GM21717 (cell line): ENCODE results near the gene RGS7.
"Not testable (repeated sequence)": the region's sequence is repeated elsewhere in the genome, so short reads cannot be mapped to it uniquely, and the experiment has no call there.

Source experiments
- ATAC-seq: cut with Tn5 transposase; IDR thresholded peaks from one replicate; pipeline ENCODE4 v1.9.1; 2021; ENCODE audit warnings: mild to moderate bottlenecking, moderate library complexity; ENCODE audit not compliant: unreplicated experiment

The RGS7 gene

GRCh38 chr1:241143765-241144442, 213.1 kb downstream of the RGS7 start:
- no peak for ATAC-seq

GRCh38 chr1:241142493-241142892, 214.5 kb downstream of the RGS7 start:
- no peak for ATAC-seq

GRCh38 chr1:241141646-241142045, 215.4 kb downstream of the RGS7 start:
- not testable (repeated sequence) for ATAC-seq

GRCh38 chr1:241140670-241141069, 216.3 kb downstream of the RGS7 start:
- ATAC-seq = no peak

GRCh38 chr1:241139047-241139446, 218.0 kb downstream of the RGS7 start:
- ATAC-seq = no peak

- no peak for ATAC-seq
Observed at GRCh38 chr1:241138248-241138647, 218.8 kb downstream of the RGS7 start.

GRCh38 chr1:241136389-241136788, 220.6 kb downstream of the RGS7 start:
- ATAC-seq = no peak

- no peak for ATAC-seq
Observed at GRCh38 chr1:241131636-241132194, 225.3 kb downstream of the RGS7 start.

GRCh38 chr1:241130881-241131280, 226.1 kb downstream of the RGS7 start:
- ATAC-seq = no peak

GRCh38 chr1:241129207-241129960, 227.6 kb downstream of the RGS7 start:
- no peak for ATAC-seq

GRCh38 chr1:241125286-241125685, 231.7 kb downstream of the RGS7 start:
- no peak for ATAC-seq

- ATAC-seq = no peak
Observed at GRCh38 chr1:241118049-241118448, 239.0 kb downstream of the RGS7 start.

GRCh38 chr1:241115784-241116183, 241.2 kb downstream of the RGS7 start:
- no peak for ATAC-seq

GRCh38 chr1:241114699-241115233, 242.2 kb downstream of the RGS7 start:
- no peak for ATAC-seq

GRCh38 chr1:241113557-241113956, 243.4 kb downstream of the RGS7 start:
- no peak for ATAC-seq

GRCh38 chr1:241109039-241109438, 248.0 kb downstream of the RGS7 start:
- ATAC-seq = no peak

GRCh38 chr1:241105147-241105546, 251.9 kb downstream of the RGS7 start:
- ATAC-seq = no peak

- ATAC-seq = no peak
Observed at GRCh38 chr1:241102664-241103063, 254.3 kb downstream of the RGS7 start.

GRCh38 chr1:241101622-241102021, 255.4 kb downstream of the RGS7 start:
- ATAC-seq = no peak

GRCh38 chr1:241097479-241097878, 259.5 kb downstream of the RGS7 start:
- no peak for ATAC-seq

GRCh38 chr1:241096982-241097381, 260.0 kb downstream of the RGS7 start:
- no peak for ATAC-seq

- ATAC-seq = no peak
Observed at GRCh38 chr1:241095847-241096246, 261.2 kb downstream of the RGS7 start.
